Measurements from ENCODE around the gene AHI1. TPM values are rescaled to one million over a fixed set of nuclear protein-coding genes. Genes with fewer than 3 reads are reported as not detected.

AHI1 gene
- total and polyA plus RNA-seq, 10 of the 15 experiments (the other 5 are each of a cell fraction or from before 2014, with no cell fraction given) = 3.2 to 9.5 (median 4.6) TPM

DNA sequence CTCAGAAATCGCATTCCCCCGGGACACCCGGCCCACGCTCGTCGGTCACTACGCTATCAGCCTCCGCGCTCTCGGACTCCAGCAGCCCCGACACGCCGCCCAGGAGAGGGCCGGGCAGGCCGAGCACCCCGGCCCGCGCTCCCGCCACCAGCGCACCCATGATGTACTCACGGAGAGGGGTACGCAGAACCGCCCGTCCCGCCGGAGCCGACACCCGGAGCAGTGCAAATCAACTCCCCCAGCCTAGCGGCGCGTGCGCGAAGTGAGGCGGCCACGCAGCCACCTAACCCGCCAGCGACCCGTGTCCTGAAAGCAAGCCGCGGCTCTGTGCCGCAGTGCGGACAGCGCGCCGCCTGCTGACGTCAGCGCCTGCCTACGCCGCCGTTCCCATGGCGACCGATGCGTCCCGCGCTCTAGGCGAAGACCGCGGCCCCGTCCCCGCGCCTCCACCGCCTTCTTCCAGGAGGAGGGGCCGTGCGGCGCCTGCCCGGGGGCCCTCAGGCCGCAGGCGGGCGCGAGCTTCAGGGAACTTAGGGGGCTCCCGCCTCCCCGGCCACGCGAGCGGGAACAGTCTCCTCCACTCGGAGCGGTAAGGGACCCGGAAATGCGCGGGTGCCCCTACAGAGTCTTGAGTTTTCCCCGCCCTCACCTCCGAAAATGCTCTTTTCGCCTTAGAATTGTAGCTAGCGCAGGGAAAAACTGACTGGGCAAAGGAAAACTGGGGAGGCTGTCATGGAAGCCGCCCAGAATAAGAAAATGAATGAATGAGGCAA lies at the start of gene AHI1 (continued):
- TF ChIP-seq, protein P1, sequence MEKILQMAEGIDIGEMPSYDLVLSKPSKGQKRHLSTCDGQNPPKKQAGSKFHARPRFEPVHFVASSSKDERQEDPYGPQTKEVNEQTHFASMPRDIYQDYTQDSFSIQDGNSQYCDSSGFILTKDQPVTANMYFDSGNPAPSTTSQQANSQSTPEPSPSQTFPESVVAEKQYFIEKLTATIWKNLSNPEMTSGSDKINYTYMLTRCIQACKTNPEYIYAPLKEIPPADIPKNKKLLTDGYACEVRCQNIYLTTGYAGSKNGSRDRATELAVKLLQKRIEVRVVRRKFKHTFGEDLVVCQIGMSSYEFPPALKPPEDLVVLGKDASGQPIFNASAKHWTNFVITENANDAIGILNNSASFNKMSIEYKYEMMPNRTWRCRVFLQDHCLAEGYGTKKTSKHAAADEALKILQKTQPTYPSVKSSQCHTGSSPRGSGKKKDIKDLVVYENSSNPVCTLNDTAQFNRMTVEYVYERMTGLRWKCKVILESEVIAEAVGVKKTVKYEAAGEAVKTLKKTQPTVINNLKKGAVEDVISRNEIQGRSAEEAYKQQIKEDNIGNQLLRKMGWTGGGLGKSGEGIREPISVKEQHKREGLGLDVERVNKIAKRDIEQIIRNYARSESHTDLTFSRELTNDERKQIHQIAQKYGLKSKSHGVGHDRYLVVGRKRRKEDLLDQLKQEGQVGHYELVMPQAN (conservative IDR thresholded peaks at IDR 0.05) = peak; percentile 92
- peak; percentile 53 for TF ChIP-seq SP1 (IDR thresholded peaks at IDR 0.05; ENCODE audit: low read depth, low read length)
- TF ChIP-seq, protein P2, sequence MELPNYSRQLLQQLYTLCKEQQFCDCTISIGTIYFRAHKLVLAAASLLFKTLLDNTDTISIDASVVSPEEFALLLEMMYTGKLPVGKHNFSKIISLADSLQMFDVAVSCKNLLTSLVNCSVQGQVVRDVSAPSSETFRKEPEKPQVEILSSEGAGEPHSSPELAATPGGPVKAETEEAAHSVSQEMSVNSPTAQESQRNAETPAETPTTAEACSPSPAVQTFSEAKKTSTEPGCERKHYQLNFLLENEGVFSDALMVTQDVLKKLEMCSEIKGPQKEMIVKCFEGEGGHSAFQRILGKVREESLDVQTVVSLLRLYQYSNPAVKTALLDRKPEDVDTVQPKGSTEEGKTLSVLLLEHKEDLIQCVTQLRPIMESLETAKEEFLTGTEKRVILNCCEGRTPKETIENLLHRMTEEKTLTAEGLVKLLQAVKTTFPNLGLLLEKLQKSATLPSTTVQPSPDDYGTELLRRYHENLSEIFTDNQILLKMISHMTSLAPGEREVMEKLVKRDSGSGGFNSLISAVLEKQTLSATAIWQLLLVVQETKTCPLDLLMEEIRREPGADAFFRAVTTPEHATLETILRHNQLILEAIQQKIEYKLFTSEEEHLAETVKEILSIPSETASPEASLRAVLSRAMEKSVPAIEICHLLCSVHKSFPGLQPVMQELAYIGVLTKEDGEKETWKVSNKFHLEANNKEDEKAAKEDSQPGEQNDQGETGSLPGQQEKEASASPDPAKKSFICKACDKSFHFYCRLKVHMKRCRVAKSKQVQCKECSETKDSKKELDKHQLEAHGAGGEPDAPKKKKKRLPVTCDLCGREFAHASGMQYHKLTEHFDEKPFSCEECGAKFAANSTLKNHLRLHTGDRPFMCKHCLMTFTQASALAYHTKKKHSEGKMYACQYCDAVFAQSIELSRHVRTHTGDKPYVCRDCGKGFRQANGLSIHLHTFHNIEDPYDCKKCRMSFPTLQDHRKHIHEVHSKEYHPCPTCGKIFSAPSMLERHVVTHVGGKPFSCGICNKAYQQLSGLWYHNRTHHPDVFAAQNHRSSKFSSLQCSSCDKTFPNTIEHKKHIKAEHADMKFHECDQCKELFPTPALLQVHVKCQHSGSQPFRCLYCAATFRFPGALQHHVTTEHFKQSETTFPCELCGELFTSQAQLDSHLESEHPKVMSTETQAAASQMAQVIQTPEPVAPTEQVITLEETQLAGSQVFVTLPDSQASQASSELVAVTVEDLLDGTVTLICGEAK (IDR thresholded peaks at IDR 0.05; ENCODE audit: borderline replicate concordance) = no peak; the same call in 1 of the 2 replicates
- TF ChIP-seq ZNF622 (IDR thresholded peaks at IDR 0.05) = no peak
- peak; percentile 94 for TF ChIP-seq DPF2 (IDR thresholded peaks at IDR 0.05)
- TF ChIP-seq, protein P3, sequence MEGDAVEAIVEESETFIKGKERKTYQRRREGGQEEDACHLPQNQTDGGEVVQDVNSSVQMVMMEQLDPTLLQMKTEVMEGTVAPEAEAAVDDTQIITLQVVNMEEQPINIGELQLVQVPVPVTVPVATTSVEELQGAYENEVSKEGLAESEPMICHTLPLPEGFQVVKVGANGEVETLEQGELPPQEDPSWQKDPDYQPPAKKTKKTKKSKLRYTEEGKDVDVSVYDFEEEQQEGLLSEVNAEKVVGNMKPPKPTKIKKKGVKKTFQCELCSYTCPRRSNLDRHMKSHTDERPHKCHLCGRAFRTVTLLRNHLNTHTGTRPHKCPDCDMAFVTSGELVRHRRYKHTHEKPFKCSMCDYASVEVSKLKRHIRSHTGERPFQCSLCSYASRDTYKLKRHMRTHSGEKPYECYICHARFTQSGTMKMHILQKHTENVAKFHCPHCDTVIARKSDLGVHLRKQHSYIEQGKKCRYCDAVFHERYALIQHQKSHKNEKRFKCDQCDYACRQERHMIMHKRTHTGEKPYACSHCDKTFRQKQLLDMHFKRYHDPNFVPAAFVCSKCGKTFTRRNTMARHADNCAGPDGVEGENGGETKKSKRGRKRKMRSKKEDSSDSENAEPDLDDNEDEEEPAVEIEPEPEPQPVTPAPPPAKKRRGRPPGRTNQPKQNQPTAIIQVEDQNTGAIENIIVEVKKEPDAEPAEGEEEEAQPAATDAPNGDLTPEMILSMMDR (IDR thresholded peaks at IDR 0.05 in 2 of 3, conservative IDR thresholded peaks at IDR 0.05 in 1 of 3; ENCODE audit: control insufficient read depth in 2 of 3, extremely low read depth in 1 of 3, insufficient read depth in 1 of 3, low read depth in 3 of 3, low read length in 3 of 3) = no peak
- TF ChIP-seq YY1 (IDR thresholded peaks at IDR 0.05; ENCODE audit: low read depth, low read length) = 0 out of 2 replicates have a peak, but pooled peaks have one; percentile 22
- 0 out of 2 replicates have a peak, but pooled peaks have one; percentile 45 for TF ChIP-seq TCF3 (IDR thresholded peaks at IDR 0.05; ENCODE audit: borderline replicate concordance, insufficient read depth, low read depth, low read length)
- no peak for TF ChIP-seq NFIC (IDR thresholded peaks at IDR 0.05; ENCODE audit: low read depth, low read length)
- TF ChIP-seq CREM (IDR thresholded peaks at IDR 0.05; ENCODE audit: low read depth) = peak; percentile 94
- peak; percentile 79; the same call in 1 of the 2 replicates for TF ChIP-seq RB1 (IDR thresholded peaks at IDR 0.05; ENCODE audit: borderline replicate concordance)
- no peak for TF ChIP-seq MTA3 (IDR thresholded peaks at IDR 0.05; ENCODE audit: borderline replicate concordance, low read length)
- TF ChIP-seq TCF7 (IDR thresholded peaks at IDR 0.05; ENCODE audit: borderline replicate concordance) = no peak
- no peak for TF ChIP-seq CHD2 (IDR thresholded peaks at IDR 0.05; ENCODE audit: borderline replicate concordance, low read depth, low read length)
- no peak for TF ChIP-seq ATF7 (IDR thresholded peaks at IDR 0.05; ENCODE audit: low read depth)
- no peak for TF ChIP-seq JUND (IDR thresholded peaks at IDR 0.05; ENCODE audit: low read depth, low read length)
- TF ChIP-seq RAD51 (IDR thresholded peaks at IDR 0.05) = no peak
- TF ChIP-seq POU2F2 (IDR thresholded peaks at IDR 0.05; ENCODE audit: borderline replicate concordance, low read depth, low read length) = peak; percentile 55; the same call in 1 of the 3 replicates
- TF ChIP-seq, protein P4, sequence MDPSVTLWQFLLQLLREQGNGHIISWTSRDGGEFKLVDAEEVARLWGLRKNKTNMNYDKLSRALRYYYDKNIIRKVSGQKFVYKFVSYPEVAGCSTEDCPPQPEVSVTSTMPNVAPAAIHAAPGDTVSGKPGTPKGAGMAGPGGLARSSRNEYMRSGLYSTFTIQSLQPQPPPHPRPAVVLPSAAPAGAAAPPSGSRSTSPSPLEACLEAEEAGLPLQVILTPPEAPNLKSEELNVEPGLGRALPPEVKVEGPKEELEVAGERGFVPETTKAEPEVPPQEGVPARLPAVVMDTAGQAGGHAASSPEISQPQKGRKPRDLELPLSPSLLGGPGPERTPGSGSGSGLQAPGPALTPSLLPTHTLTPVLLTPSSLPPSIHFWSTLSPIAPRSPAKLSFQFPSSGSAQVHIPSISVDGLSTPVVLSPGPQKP (IDR thresholded peaks at IDR 0.05; ENCODE audit: low read depth, low read length) = no peak
- TF ChIP-seq SUZ12 (IDR thresholded peaks at IDR 0.05; ENCODE audit: unreplicated experiment) = no peak
- peak; percentile 65; the same call in 1 of the 2 replicates for TF ChIP-seq RFX5 (IDR thresholded peaks at IDR 0.05; ENCODE audit: low read depth, low read length)
- TF ChIP-seq MTA2 (IDR thresholded peaks at IDR 0.05; ENCODE audit: low read depth) = no peak

Data from GM12878 (cell line).